GM18867 (cell line): ENCODE results near the gene DDX28.

ENCODE experiments used
- ATAC-seq: cut with Tn5 transposase; IDR thresholded peaks from one replicate; pipeline ENCODE4 v1.9.1; 2021; ENCODE audit warnings: mild to moderate bottlenecking, moderate library complexity; ENCODE audit not compliant: unreplicated experiment

Gene DDX28, protein sequence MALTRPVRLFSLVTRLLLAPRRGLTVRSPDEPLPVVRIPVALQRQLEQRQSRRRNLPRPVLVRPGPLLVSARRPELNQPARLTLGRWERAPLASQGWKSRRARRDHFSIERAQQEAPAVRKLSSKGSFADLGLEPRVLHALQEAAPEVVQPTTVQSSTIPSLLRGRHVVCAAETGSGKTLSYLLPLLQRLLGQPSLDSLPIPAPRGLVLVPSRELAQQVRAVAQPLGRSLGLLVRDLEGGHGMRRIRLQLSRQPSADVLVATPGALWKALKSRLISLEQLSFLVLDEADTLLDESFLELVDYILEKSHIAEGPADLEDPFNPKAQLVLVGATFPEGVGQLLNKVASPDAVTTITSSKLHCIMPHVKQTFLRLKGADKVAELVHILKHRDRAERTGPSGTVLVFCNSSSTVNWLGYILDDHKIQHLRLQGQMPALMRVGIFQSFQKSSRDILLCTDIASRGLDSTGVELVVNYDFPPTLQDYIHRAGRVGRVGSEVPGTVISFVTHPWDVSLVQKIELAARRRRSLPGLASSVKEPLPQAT

DNA sequence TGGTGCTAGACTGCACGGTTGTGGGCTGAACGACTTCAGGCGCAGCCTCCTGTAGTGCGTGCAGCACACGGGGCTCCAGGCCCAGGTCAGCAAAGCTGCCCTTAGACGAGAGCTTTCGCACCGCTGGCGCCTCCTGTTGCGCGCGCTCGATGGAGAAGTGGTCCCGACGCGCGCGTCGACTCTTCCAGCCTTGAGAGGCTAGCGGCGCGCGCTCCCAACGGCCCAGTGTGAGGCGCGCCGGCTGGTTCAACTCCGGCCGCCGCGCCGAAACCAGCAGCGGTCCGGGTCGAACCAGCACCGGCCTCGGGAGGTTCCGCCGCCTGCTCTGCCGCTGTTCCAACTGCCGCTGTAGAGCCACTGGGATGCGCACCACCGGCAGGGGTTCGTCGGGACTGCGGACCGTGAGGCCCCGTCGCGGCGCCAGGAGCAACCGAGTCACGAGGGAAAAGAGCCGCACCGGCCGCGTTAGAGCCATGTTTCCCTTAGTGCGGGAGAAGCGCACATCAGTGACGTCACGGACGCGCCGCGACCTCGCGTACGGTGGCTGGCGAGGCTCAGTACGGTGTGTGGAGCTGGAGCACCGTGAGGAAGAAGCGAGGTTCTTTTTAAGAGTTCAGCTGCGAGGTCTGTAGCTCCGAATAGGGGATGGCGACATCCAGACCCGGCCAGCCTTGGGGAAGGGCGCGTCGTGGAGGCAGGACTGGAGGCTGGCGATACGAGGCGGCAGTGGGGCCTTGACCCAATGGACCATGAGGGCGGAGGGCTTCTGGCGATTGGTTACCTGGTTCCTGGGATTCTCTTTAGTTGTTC lies at the start of gene DDX28, which contains the start of gene DUS2:
Gene DDX28, minus strand, starts transcription at position 505 of the 810 bp plus-strand sequence. Its CDS starts 30 bp downstream, at position 475.
Gene DUS2, plus strand, starts transcription at position 557 of the 810 bp plus-strand sequence. CDS start 14,740 bp downstream, outside the sequence.
- ATAC-seq: peak; percentile 84

- ATAC-seq: no peak
Measured at GRCh38 chr16:68072038-68072695, 49.1 kb upstream of the DDX28 start.

DNA sequence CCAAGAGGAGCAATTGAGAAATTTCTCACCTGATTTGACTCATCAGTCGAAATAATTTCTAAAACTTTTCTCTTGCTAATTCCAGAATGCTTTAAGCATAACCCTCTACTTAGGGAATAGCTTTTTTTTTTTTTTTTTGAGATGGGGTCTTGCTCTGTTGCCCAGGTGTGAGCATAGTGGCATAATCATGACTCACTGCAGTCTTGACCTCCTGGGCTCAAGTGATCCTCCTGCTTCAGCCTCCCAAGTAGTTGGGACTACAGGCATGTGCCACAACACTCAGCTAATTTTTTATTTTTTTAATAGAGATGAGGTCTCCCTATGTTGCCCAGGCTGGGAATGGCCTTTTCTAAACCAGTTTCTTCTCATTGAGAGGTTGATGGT lies 48.5 kb upstream of the DDX28 start:
- ATAC-seq: no peak

- ATAC-seq: no peak
Measured at GRCh38 chr16:68070806-68071517, 47.9 kb upstream of the DDX28 start.

DNA sequence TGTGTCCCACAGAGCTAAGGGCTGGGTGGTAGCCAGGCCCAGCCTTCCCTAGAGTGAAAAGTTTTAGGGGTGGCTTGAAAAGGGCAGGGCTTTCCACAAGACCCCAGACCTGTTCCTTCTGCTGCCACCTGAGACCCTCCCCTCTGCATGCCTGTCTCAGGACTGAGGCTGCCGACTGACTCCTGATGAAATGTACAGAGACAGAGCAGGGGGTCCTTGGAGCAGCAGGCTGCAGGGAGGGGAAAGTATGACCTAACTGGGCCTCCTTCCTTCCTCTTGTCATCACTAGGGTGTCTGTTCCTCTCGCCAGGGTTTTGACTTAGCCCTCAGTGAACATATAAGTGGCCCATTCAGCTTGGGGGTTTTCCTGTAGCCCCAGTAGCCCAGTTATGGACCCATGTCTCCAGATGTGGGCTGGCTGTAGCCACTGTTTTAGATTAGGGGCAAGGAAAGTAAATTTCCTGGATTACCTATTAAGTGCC lies 47.3 kb upstream of the DDX28 start:
- ATAC-seq: no peak

DNA sequence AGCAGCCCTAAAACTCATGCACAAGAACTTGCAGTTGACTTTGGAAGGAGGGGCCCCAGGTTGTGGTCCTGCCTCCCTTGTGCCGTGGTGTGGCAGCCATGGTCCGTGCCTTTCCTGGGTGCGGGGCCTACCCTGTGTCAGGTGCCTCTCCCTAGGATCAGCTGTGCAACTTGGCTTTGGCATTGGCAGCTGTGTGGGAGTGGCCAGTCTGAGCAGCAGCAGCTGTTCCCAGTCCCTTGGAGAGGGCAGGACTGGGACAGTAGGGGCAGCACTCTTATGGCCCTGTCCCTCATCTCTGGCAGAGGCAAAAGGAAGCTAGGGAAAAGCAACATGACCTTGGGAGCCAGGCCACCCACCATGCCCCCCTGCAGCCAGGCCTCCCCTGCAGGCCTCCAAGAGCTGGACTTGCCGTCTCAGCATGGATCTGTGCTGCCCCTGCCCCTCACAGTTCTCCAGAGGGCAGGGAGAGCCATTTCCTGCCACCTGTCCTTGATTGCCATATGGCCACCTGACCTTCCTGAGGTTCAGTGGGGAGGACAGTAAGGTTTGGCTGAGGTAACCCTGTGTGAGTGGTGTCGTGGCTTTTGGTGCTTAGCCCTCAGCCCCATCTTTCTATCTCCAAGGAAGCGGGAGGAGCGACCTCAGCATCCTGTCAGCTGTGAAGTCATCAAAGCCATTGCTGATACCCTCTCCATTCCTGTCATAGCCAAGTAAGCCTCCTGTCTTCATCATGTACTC lies 46.6 kb upstream of the DDX28 start:
- ATAC-seq: no peak

DNA sequence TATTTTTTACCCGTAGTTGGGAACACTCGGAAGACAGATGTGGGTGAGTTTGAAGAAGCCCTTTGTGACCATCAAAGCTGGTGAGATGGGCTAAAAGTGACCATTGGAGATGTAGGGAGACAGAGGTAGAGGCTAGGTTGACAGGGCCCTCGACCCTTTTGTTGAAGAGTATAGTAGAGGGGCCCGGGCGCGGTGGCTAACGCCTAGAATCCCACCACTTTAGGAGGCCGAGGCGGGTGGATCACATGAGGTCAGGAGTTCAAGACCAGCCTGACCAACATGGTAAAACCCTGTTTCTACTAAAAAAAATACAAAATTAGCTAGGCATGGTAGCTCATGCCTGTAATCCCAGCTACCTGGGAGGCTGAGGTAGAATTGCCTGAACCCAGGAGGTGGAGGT lies 45.9 kb upstream of the DDX28 start:
- ATAC-seq: no peak

- no peak for ATAC-seq
Measured at GRCh38 chr16:68066763-68067162, 43.7 kb upstream of the DDX28 start.

DNA sequence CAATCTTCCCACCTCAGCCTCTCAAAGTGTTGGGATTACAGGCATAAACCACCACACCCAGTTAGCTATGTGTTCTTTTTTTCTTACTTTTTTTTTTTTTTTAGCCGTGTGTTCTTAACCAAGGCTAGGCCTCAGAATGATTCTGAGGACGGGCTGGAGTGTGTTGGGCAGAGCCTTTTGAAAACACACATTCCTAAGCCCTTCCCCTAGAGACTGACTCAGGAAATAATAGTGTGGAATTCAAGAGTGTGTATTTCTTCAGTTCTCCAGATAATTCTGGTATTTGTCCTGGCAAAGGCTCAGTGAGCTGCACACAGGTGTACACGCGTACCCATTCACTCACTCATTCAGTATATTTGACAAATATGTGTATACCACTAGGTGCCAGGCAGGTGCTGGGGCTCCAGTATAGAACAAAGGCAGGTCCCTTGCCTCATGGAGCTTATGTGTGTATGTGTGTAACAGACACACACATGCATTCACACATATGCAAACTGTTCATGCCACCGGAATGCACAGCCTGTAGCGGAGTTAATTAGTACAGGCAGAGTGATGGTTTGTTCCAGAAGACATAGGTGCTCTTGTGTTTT lies 42.8 kb upstream of the DDX28 start:
- no peak for ATAC-seq

GRCh38 chr16:68064791-68065365 lies 41.8 kb upstream of the DDX28 start:
- no peak for ATAC-seq

- ATAC-seq: no peak
Measured at GRCh38 chr16:68062910-68063393, 39.9 kb upstream of the DDX28 start.

DNA sequence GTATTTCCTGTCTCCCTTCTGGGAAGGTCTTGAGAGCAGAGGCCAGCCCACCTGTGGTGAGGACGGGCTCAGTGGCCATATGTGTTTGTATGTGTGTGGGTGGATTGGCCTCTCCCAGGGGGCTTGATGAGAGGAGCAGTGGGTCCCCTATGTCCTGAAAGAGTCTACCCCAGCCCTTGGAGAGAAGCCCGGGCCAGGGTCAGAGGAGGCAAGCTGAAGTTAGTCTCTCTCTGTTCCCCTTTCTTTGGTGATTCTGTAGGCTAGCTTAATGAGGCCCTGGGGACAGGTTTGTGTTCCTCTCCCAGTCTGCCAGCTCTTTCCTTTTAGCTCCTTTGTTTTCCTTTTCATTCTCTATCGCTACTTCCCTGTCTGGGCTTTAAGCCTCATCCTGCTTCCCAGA lies 38.4 kb upstream of the DDX28 start:
- no peak for ATAC-seq

DNA sequence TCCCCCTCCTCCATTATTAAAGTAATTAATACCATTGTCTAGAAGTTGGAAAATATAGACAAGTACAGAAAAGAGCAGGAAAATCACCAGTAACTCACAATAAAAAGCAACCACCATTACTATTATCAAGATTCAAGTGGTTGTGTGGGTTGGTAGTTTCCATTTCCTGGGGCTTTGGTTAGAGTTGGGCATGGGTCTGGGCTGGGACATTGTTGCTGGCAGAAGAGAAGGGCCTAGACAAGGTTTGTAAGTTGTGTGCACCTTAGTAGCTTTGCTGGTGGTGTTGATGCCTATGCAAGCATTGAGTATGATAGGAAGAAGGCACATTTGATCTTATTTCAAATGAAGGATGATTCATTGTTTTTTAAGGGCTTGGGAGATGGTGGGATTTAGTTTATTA lies 36.8 kb upstream of the DDX28 start:
- no peak for ATAC-seq

DNA sequence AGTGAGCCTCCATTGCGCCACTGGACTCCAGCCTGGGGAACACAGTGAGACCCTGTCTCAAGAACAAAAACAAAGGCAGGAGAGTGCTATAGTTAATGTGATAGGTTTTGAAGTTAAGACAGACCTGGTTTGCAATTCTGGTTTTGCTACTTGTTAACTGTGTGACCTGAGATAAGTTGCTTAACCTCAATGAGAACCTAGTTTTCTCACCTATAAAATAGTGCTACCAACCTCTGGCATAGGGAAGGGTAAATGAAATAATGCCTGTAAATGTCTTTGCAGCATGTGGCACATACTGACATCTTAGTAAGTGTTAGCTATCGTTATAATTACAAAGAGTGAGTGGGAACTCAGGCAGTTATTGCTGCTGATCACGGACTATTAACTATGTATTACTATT lies 32.4 kb upstream of the DDX28 start:
- ATAC-seq: no peak

- ATAC-seq: no peak
Measured at GRCh38 chr16:68049449-68049848, 26.4 kb upstream of the DDX28 start.

DNA sequence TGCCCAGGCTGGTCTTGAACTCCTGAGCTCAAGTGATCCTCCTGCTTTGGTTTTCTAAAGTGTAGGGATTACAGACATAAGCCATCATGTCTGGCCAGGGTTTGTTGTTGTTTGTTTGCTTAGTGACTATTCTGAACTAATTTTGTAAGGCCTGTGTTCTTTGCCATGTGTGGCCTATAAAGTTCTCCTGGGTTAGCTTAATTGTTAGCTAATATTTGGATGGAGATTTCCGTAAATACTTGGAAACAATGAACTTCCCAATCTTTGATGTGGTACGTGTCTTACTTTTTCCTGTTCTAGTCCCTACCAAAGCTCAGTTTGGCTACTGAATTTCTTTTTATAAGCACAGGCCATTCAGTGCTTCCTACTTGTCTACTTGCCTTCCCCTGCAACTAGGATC lies 25.0 kb upstream of the DDX28 start:
- no peak for ATAC-seq

DNA sequence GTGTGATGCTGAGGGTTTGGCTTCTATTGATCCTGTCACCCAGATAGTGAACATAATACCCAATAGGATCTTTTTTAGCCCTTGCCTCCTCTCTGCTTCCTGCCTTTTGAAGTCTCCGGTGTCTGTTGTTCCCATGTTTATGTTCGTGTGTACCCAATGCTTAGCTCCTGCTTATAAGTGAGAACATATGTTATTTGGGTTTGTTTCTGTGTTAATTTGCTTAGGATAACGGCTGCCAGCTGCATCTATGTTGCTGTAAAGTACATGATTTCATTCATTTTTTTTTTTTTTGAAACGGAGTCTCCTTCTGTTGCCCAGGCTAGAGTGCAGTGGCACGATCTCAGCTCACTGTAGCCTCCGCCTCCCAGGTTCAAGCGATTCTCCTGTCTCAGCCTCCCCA lies 23.1 kb upstream of the DDX28 start:
- no peak for ATAC-seq

GRCh38 chr16:68041783-68042182 lies 18.8 kb upstream of the DDX28 start:
- ATAC-seq: no peak
